Cardiac fibroblast (primary cell): Measurements from ENCODE around the gene WDR59.

ENCODE experiments used
- DNase-seq, 2 donors: peaks; one replicate each; pipeline versions ENCODE4 v3.0.0 to v3.0.0-alpha.2; 2010; ENCODE audit warnings: low read depth in 2 of 2
- H3K4me3 ChIP-seq, 2 donors: replicated peaks in 1 of 2; 1 replicate in 1 of 2; 2 replicates in 1 of 2; pipeline ENCODE4 v1.5.1; 2011; ENCODE audit warnings: low read depth in 2 of 2, low read length in 2 of 2, mild to moderate bottlenecking in 2 of 2, moderate library complexity in 1 of 2
- CTCF ChIP-seq: IDR thresholded peaks from one replicate; pipeline ENCODE4 v1.5.1; 2011; ENCODE audit warnings: low read depth, mild to moderate bottlenecking, low read length, inconsistent platforms

WDR59 gene

GRCh38 chr16:74896389-74897370 is 88.2 kb downstream of the WDR59 start:
- DNase-seq, result peak; percentile 45 to 73
- no peak for TF ChIP-seq CTCF
- H3K4me3 ChIP-seq, result no peak overlapping the region

GRCh38 chr16:74893541-74893940 is 91.4 kb downstream of the WDR59 start:
- H3K4me3 ChIP-seq, result no peak overlapping the region
- no peak for TF ChIP-seq CTCF
- DNase-seq, result no peak

- no peak for TF ChIP-seq CTCF
- DNase-seq, result no peak
- H3K4me3 ChIP-seq, result no peak overlapping the region
These were observed 92.1 kb downstream of the WDR59 start for GRCh38 chr16:74892574-74893461.

- TF ChIP-seq CTCF, result no peak
- no peak overlapping the region for H3K4me3 ChIP-seq
These were observed 96.0 kb downstream of the WDR59 start for GRCh38 chr16:74888888-74889287.

GRCh38 chr16:74888232-74888862 is 96.6 kb downstream of the WDR59 start:
- no peak for DNase-seq
- no peak overlapping the region for H3K4me3 ChIP-seq
- TF ChIP-seq CTCF, result no peak

More at GRCh38 chr16:74888888-74889287, 96.0 kb downstream of the WDR59 start:
- no peak for DNase-seq

GRCh38 chr16:74887084-74887483 is 97.8 kb downstream of the WDR59 start:
- TF ChIP-seq CTCF, result no peak
- H3K4me3 ChIP-seq, result no peak overlapping the region
- no peak for DNase-seq
